DMS 273 (cell line): ENCODE measurements around the gene ARHGAP30.

ENCODE experiments used
- DNase-seq: peaks from one replicate; lab custom pipeline; 2025; ENCODE audit not compliant: unreplicated experiment; lab: John Stamatoyannopoulos, UW

The ARHGAP30 gene

DNA sequence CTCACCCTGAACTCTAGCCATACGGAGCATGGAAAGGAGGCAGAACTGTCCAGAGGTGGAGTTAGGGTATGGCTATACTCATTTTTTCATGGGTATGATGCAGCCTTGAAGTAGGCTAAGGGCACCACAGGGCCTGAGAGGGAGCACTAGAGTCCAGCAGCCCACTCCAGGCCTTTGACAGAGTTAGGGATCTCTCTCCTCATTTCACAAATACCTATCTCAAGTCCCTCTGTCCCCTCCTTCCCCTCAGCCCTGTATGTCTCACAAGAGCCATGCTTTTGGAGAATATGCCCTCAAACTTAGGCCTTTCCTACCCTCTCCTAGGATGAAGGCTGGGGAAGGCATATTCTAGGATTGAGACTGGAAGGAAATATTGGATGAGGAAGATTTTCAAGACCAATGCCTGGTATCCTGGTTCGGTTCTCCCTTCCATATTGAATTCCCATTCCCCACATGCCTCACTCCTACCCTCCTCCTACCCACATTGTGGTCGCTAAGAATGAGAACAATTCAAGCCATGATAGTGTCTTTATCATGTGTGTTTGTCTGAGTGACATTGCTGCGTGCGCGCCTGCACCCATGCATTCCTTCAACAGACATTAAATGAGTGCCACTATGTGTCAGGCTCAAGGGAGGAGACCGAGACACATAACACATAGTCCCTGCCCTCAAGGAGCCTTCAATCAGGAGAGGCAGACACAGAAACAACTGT, 22.3 kb upstream of the ARHGAP30 start:
- DNase-seq, result no peak

DNA sequence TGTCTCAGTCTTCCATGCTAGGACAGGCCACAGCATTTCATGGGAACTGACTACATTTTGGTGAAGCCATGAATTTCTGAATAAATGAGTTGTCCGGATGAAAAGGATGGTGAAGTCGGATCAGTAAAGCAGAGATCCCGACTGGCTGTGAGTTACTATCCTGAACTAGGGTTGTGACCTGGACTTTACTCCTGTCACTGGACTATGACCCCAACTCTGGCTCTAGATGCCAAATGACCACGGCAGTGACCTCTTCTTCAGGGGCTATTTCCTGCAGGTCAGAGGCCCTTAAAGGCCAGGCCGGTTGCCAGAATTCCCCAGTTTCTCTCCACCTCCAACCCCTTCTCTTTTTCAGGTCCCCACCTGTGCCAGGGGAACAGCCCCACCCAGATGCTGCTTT, 21.4 kb upstream of the ARHGAP30 start:
- DNase-seq, result no peak

- no peak for DNase-seq
Observed at GRCh38 chr1:161090617-161091016, 20.9 kb upstream of the ARHGAP30 start.

GRCh38 chr1:161089938-161090337, 20.2 kb upstream of the ARHGAP30 start:
- DNase-seq, result no peak

- DNase-seq, result no peak
Observed at GRCh38 chr1:161089251-161089924, 19.7 kb upstream of the ARHGAP30 start, which contains the start of gene NECTIN4. Gene NECTIN4 (minus strand): TSS chr1:161089558. CDS start chr1:161089296, 262 bp downstream.

DNA sequence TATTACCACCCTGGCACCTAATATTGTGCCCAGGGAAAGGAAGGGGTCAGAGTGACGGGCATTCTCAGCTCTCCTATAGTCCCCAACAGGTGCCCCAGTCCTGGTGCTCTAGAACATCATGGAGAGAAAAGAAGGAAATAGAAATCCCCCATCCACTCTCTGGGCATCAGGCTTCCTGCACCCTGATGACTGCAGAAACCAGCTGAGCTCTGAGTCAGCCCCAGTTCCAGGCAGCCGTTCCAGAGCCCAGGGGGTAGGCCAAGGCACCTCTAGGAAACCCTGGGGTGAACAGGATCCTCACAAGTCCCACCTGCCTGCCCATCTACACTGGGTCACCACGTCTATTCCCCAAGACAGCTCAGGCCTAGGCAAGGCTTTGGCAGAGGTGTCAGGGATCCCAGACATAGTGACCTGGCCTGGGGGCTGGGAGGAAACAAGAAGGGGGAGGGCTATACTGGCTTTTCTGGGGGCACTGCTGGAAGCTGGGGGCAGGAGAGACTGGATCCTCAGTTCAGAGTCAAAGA, 19.0 kb upstream of the ARHGAP30 start:
- no peak for DNase-seq

DNA sequence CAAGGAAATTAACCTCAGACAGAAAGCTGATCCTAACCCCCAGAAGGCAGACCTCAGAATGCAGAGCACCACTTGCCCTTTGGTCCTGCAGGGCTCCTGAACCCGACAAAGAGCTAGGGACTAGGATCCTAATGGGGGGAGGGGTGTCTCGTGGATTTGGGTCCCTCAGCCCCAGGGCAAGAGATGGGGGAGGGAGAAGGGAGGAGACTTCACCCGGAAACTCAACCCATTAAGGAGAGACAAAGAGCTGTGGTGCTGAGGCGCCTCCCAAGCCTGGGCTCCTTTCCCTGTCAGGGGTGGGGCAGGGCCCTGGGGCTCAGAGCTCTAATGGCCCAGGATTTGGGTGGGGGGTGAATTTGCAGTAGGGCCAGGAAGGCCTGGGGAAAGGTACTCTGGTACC, 16.8 kb upstream of the ARHGAP30 start:
- no peak for DNase-seq

DNA sequence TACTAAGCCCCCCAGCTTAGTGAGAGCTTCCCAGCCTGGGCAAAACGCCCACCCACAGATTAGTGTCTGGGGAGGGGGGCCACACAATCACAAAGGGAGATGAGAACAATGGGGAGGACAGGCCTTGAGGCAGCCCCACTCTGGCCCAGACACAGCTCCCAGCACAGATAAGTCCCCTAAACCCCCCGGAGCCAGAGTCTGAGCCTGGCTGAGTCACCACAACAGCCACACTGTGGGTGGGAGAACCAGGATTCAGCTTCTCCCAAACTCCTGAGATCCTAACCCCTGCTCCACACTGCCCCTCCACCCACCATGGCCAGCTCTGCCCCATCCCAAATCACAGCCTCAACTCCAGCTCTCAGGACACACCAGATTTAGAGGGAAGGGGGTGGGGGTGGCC, 15.5 kb upstream of the ARHGAP30 start:
- DNase-seq, result no peak

- DNase-seq, result no peak
Observed at GRCh38 chr1:161084597-161084988, 14.9 kb upstream of the ARHGAP30 start.

GRCh38 chr1:161083748-161084596, 14.3 kb upstream of the ARHGAP30 start:
- no peak for DNase-seq

GRCh38 chr1:161082996-161083747, 13.5 kb upstream of the ARHGAP30 start:
- DNase-seq, result peak; percentile 20

GRCh38 chr1:161082483-161082882, 12.8 kb upstream of the ARHGAP30 start:
- DNase-seq, result no peak

DNA sequence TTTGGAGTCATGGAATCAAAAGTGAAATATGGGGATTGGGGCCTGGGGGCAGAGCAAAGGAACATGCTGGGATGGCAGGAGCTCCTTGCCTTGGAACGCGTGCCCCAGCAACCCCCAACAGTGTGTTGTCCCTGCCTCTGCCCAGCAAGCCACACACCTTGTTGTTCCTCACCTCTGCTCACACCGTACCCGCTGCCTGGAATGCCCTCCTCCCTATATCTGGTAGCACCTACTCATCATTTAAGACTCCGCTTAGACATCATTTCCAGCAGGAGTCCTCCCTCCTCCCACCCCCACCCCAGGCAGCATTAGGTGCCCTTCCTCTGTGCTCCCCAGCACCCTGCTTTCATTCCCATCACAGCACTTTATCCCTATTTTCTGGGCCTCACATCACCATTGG, 11.8 kb upstream of the ARHGAP30 start:
- DNase-seq, result no peak

GRCh38 chr1:161080441-161081405, 11.0 kb upstream of the ARHGAP30 start:
- no peak for DNase-seq

DNA sequence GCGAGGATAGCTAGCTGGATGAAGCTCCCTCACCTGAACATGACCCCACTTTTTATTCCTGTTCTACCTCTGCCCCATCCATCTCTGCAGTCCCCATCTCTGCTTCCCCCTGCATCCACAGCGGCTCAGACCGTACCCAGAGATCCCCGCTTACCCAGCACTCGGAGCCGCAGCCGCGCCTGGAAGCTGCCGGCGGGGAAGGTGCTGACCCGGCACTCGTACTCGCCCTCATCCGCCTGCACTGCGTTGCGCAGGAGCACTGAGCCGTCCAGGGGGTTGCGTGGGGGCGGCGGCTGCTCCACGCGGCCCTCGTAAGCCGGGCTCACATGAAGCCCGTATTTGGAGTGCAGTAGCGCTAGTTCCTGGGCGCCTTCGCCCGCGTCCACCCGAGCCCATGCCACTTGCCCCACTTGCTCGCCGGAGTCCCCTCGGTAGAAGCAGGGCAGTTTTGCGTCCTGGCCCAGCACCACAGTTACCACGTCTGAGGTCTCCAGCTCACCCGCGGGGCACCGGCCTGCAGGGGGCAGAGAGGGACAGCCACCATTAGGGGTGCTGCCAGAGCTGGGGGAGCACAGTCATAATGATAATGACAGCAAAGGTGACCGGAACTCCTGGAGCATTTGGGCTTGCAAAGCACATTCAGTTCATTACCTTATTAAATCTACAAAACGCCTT, 9.9 kb upstream of the ARHGAP30 start:
- no peak for DNase-seq

GRCh38 chr1:161077426-161077825, 7.7 kb upstream of the ARHGAP30 start:
- DNase-seq, result no peak

GRCh38 chr1:161076410-161076809, 6.7 kb upstream of the ARHGAP30 start:
- no peak for DNase-seq

DNA sequence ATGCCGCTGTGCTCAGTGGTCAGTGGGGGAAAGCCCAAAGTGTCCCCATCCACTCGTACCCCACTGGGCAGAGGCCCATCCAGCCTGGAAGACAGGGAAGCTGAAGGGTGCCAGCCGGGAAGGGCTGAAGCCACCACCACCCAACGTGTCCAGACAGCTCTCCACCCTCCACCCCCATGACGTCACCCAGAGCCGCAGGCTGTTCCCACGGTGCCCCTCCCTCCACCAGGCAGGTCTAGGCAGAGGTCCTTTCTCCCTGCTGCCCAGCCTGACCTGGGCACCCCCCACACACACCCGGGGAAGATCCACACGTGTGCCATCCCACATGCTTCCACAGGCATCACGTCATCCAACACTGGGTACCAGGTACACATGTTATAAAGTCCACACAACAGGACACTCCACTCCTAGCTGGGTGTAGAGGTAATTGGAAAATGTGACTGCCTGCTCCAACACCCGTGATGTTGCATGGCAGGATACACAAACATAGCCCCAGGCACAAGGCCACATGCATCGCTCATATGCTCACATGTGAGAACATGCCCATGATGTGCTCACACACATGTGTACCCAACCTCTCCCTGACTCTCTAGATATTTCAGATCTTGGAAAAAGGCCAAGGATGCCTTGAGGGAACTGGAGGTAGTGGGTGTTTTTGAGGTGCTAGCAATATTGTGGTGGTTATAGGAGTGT, 5.1 kb upstream of the ARHGAP30 start:
- DNase-seq, result peak; percentile 68
